HepG2 (cell line): ENCODE measurements around the gene MRPS11. TPM values are rescaled to one million over a fixed set of nuclear protein-coding genes. Genes with fewer than 3 reads are reported as not detected.

Experiments
- ATAC-seq: fragments of 200-7000 bp; cut with Tn5 transposase; 3 replicates; pipeline ENCODE4 v1.9.1; 2020; ENCODE audit warnings: mild to moderate bottlenecking, moderate library complexity
- BruUV-seq: library from RNA; stranded (reverse); fragments of 400-500 nt; replicated peaks from 2 replicates; lab custom pipeline; 2021; lab: Mats Ljungman, UMichigan
- CTCF ChIA-PET: fragments of 300-600 bp; formaldehyde crosslinking; extraction: SDS; loops from one replicate; lab custom pipeline; 2021; ENCODE audit warnings: low total read pairs, inconsistent platforms, low intra/inter-chr PET ratio; lab: Yijun Ruan, JAX
- POLR2A ChIA-PET: fragments of 350-600 bp; sonication (Branson Sonifier 250); formaldehyde crosslinking; loops from one replicate; lab custom pipeline; 2020; ENCODE audit warnings: antibody characterized with exemption, inconsistent platforms; lab: Yijun Ruan, JAX
- DNase-seq: peaks from one replicate; pipeline ENCODE4 v3.0.0-alpha.2; 2015; ENCODE audit warnings: low spot score
- FAIRE-seq: peaks from 3 replicates; lab custom pipeline; 2011; peaks lifted over from hg19 to GRCh38; lab: Jason Lieb, UNC
- H2AFZ ChIP-seq: one replicate; pipeline ENCODE4 v1.6.1; 2011; ENCODE audit warnings: low read length, inconsistent platforms
- H3K27ac ChIP-seq: fragments of 300-600 bp; 3 replicates; pipeline ENCODE4 v1.8.0; 2011; ENCODE audit warnings: mixed run types, mild to moderate bottlenecking, mixed read lengths, low read length, inconsistent platforms; ENCODE audit not compliant: insufficient read depth; ENCODE audit errors: extremely low read length
- H3K27me3 ChIP-seq, 2 experiments: fragments of 200-600 bp in 1 of 2; 2 replicates in 1 of 2; 3 replicates in 1 of 2; pipeline versions ENCODE4 v1.6.0 to v1.8.0; 2011; ENCODE audit warnings: low read length in 2 of 2, mild to moderate bottlenecking in 2 of 2, moderate library complexity in 2 of 2, inconsistent platforms in 1 of 2; ENCODE audit not compliant: insufficient read depth in 2 of 2, control insufficient read depth in 1 of 2
- H3K36me3 ChIP-seq, 2 experiments: fragments of 200-600 bp in 1 of 2; replicated peaks in 1 of 2; 2 replicates in 1 of 2; 3 replicates in 1 of 2; pipeline versions ENCODE4 v1.5.1 to v1.8.0; 2011; ENCODE audit warnings: low read length in 2 of 2, inconsistent platforms in 1 of 2; ENCODE audit not compliant: insufficient read depth in 2 of 2, control insufficient read depth in 1 of 2
- H3K4me1 ChIP-seq: 2 replicates; pipeline ENCODE4 v1.5.1; 2012; ENCODE audit warnings: low read length, inconsistent platforms; ENCODE audit not compliant: insufficient read depth
- H3K4me2 ChIP-seq: 2 replicates; pipeline ENCODE4 v1.6.0; 2011; ENCODE audit warnings: low read depth, low read length, inconsistent platforms
- H3K4me3 ChIP-seq, 3 experiments: fragments of 200-600 bp in 1 of 3; sonication (generic), shearing (Covaris generic) in 1 of 3; replicated peaks in 1 of 3; 2 replicates each; pipeline ENCODE4 v1.5.1; 2011 to 2016; ENCODE audit warnings: low read length in 3 of 3, inconsistent platforms in 2 of 3, low read depth in 2 of 3, mild to moderate bottlenecking in 2 of 3, control low read depth in 1 of 3, mixed read lengths in 1 of 3; ENCODE audit not compliant: insufficient read depth in 1 of 3
- H3K79me2 ChIP-seq: one replicate; pipeline ENCODE4 v1.6.1; 2011; ENCODE audit warnings: low read length, inconsistent platforms; ENCODE audit not compliant: insufficient read depth
- H3K9ac ChIP-seq: 2 replicates; pipeline ENCODE4 v1.6.0; 2011; ENCODE audit warnings: mild to moderate bottlenecking, low read depth, low read length, inconsistent platforms; ENCODE audit not compliant: insufficient read depth
- H3K9me3 ChIP-seq: 2 replicates; pipeline ENCODE4 v1.5.1; 2012; ENCODE audit warnings: mild to moderate bottlenecking, low read length
- H4K20me1 ChIP-seq: 2 replicates; pipeline ENCODE4 v1.6.0; 2011; ENCODE audit warnings: inconsistent platforms, mild to moderate bottlenecking, low read length, moderate library complexity; ENCODE audit not compliant: insufficient read depth
- KLF9 ChIP-seq: IDR thresholded peaks from 2 replicates; pipeline ENCODE4 v1.6.1; 2016; ENCODE audit warnings: low read depth
- ZNF124 ChIP-seq: sonication (generic); formaldehyde crosslinking; IDR thresholded peaks from 2 replicates; pipeline ENCODE4 v1.4.0; 2020; ENCODE audit warnings: missing genetic modification reagents
- ZNF232 ChIP-seq: sonication (generic); formaldehyde crosslinking; IDR thresholded peaks from 2 replicates; pipeline ENCODE4 v1.4.0; 2020; ENCODE audit warnings: missing genetic modification reagents, borderline replicate concordance
- ZNF547 ChIP-seq: sonication (generic); formaldehyde crosslinking; IDR thresholded peaks from 2 replicates; pipeline ENCODE4 v1.5.1; 2020; ENCODE audit warnings: mild to moderate bottlenecking, missing genetic modification reagents
- WGBS: methylation state at CpG from one replicate; pipeline ENCODE4 v1.1.6; 2017; ENCODE audit warnings: low lambda C conversion rate; 5-methylcytosine and 5-hydroxymethylcytosine counted together
- in situ Hi-C: cut with HindIII; loops from 2 replicates; pipeline ENCODE4 v1.10.0; 2017; ENCODE audit warnings: low pct_unique_long_range_greater_than_20kb; ENCODE audit not compliant: extremely low pct_ligation_motif_present
- intact Hi-C: fragments of 100-400 bp; cut with micrococcal nuclease; formaldehyde crosslinking; loops from one replicate; pipeline ENCODE4 v1.10.0; 2022; ENCODE audit not compliant: unreplicated experiment
- polyA plus RNA-seq, 8 experiments: library from polyadenylated mRNA; depleted of rRNA in 3 of 8; stranded (reverse) in 7 of 8; unstranded in 1 of 8; fragments of >200 nt; fragmentation: Illumina TruSeq in 4 of 8; extraction: Trizol in 4 of 8; gene quantifications; 2 replicates each; pipeline versions ENCODE4 v1.2.1 to v1.2.3, GENCODE V29; 2011 to 2016; ENCODE audit warnings: low read depth in 4 of 8, missing spikeins in 1 of 8, mixed read lengths in 1 of 8; ENCODE audit not compliant: insufficient read depth in 1 of 8
- total RNA-seq, 5 experiments: library from RNA; depleted of rRNA; stranded (reverse); fragments of >200 nt; fragmentation: Illumina TruSeq; extraction: Trizol; gene quantifications; 2 replicates each; pipeline ENCODE4 v1.2.3, GENCODE V29; 2016; ENCODE audit warnings: low read depth in 1 of 5
- TF ChIP-seq, protein P1 (sequence below): sonication (generic); formaldehyde crosslinking; conservative IDR thresholded peaks from 2 replicates; pipeline ENCODE4 v1.8.0; 2022; ENCODE audit warnings: mild to moderate bottlenecking, moderate library complexity, missing genetic modification reagents
- TF ChIP-seq, protein P2 (sequence below): sonication (generic); formaldehyde crosslinking; IDR thresholded peaks from 2 replicates; pipeline ENCODE4 v1.4.0; 2020; ENCODE audit warnings: missing genetic modification reagents
- TF ChIP-seq, protein P3 (sequence below): sonication (generic); formaldehyde crosslinking; IDR thresholded peaks from 2 replicates; pipeline ENCODE4 v1.4.0; 2020; ENCODE audit warnings: missing genetic modification reagents
- TF ChIP-seq, protein P4 (sequence below): sonication (generic); formaldehyde crosslinking; IDR thresholded peaks from 2 replicates; pipeline ENCODE4 v1.5.0; 2020; ENCODE audit warnings: mild to moderate bottlenecking, low read depth, missing genetic modification reagents, borderline replicate concordance
- TF ChIP-seq, protein P5 (sequence below): sonication (generic); formaldehyde crosslinking; IDR thresholded peaks from 2 replicates; pipeline ENCODE4 v1.4.0; 2020; ENCODE audit warnings: missing genetic modification reagents

Gene MRPS11
- total and polyA plus RNA-seq, 2 of the 13 experiments (the other 11 are each of a cell fraction or from before 2014, with no cell fraction given) = 50.1 to 72.7 TPM

DNA sequence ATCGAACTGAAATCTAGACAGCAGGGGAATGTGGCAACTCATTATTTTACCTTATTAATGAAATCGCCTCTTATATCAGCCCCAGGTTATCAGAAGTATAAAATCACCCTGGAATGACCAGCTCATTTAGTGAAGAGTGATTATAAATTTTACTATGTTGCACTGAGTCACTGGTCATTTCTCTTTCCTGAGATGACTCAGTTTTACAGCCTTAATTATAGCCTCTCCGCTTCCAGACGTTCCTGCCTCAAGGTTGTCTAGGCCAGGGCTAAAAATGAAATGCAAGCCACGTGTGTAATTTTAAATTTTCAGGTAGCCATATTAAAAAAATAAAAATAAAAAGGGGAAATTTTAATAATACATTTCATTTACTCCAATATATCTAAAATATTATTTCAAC lies 45.7 kb downstream of the MRPS11 start (continued):
- TF ChIP-seq, protein P1, sequence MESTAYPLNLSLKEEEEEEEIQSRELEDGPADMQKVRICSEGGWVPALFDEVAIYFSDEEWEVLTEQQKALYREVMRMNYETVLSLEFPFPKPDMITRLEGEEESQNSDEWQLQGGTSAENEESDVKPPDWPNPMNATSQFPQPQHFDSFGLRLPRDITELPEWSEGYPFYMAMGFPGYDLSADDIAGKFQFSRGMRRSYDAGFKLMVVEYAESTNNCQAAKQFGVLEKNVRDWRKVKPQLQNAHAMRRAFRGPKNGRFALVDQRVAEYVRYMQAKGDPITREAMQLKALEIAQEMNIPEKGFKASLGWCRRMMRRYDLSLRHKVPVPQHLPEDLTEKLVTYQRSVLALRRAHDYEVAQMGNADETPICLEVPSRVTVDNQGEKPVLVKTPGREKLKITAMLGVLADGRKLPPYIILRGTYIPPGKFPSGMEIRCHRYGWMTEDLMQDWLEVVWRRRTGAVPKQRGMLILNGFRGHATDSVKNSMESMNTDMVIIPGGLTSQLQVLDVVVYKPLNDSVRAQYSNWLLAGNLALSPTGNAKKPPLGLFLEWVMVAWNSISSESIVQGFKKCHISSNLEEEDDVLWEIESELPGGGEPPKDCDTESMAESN (CRISPR knock-in tag) = no peak
- TF ChIP-seq ZNF124 (CRISPR knock-in tag) = no peak
- TF ChIP-seq, protein P2, sequence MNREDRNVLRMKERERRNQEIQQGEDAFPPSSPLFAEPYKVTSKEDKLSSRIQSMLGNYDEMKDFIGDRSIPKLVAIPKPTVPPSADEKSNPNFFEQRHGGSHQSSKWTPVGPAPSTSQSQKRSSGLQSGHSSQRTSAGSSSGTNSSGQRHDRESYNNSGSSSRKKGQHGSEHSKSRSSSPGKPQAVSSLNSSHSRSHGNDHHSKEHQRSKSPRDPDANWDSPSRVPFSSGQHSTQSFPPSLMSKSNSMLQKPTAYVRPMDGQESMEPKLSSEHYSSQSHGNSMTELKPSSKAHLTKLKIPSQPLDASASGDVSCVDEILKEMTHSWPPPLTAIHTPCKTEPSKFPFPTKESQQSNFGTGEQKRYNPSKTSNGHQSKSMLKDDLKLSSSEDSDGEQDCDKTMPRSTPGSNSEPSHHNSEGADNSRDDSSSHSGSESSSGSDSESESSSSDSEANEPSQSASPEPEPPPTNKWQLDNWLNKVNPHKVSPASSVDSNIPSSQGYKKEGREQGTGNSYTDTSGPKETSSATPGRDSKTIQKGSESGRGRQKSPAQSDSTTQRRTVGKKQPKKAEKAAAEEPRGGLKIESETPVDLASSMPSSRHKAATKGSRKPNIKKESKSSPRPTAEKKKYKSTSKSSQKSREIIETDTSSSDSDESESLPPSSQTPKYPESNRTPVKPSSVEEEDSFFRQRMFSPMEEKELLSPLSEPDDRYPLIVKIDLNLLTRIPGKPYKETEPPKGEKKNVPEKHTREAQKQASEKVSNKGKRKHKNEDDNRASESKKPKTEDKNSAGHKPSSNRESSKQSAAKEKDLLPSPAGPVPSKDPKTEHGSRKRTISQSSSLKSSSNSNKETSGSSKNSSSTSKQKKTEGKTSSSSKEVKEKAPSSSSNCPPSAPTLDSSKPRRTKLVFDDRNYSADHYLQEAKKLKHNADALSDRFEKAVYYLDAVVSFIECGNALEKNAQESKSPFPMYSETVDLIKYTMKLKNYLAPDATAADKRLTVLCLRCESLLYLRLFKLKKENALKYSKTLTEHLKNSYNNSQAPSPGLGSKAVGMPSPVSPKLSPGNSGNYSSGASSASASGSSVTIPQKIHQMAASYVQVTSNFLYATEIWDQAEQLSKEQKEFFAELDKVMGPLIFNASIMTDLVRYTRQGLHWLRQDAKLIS (CRISPR knock-in tag) = no peak
- TF ChIP-seq, protein P3, sequence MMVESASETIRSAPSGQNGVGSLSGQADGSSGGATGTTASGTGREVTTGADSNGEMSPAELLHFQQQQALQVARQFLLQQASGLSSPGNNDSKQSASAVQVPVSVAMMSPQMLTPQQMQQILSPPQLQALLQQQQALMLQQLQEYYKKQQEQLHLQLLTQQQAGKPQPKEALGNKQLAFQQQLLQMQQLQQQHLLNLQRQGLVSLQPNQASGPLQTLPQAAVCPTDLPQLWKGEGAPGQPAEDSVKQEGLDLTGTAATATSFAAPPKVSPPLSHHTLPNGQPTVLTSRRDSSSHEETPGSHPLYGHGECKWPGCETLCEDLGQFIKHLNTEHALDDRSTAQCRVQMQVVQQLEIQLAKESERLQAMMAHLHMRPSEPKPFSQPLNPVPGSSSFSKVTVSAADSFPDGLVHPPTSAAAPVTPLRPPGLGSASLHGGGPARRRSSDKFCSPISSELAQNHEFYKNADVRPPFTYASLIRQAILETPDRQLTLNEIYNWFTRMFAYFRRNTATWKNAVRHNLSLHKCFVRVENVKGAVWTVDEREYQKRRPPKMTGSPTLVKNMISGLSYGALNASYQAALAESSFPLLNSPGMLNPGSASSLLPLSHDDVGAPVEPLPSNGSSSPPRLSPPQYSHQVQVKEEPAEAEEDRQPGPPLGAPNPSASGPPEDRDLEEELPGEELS (CRISPR knock-in tag) = no peak

DNA sequence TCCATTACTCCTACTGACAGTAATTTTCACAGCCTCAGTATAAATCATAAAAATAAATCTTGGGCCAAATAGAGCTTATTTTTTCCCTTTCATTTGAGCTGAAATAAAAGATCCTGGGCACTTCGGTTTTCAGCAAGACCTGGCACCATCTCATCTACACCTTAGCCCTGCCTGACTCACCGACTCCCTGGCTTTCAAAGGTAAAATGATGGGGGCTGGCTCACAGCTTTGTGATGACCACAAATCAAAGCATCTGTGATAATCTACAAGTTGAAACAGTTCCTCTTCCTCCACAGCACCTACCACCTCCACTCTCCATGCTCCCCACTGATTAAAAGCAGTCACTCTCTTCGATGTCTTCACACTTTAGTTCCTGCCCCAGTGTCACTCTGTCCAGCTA lies 51.4 kb downstream of the MRPS11 start:
- Histone ChIP-seq H3K79me2 (no peaks in the 10 kb centered on the region), H3K4me3 (no peak overlapping the region), H3K9me3 (no peaks in the 10 kb centered on the region), H2AFZ (no peak overlapping the region), H3K4me2 (no peak overlapping the region), H3K36me3 (no peaks in the 10 kb centered on the region; a peak in 1 of 5 replicates), H3K4me1 (no peaks in the 10 kb centered on the region), H3K27me3 (no peaks in the 10 kb centered on the region), H4K20me1 (no peaks in the 10 kb centered on the region), H3K27ac (no peak overlapping the region), H3K9ac (no peak overlapping the region)
- BruUV-seq = no TSS peak
- DNase-seq (no peak), ATAC-seq (no peak), FAIRE-seq (no peak)
- in situ Hi-C loops (no loop called here), intact Hi-C loops (no loop called here)
- CTCF ChIA-PET = no interaction called here
- POLR2A ChIA-PET = no interaction called here
- TF ChIP-seq ZNF232 (CRISPR knock-in tag) (no peak), KLF9 (CRISPR knock-in tag) (no peak), ZNF547 (no peak)
- TF ChIP-seq, protein P4, sequence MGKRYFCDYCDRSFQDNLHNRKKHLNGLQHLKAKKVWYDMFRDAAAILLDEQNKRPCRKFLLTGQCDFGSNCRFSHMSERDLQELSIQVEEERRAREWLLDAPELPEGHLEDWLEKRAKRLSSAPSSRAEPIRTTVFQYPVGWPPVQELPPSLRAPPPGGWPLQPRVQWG (CRISPR knock-in tag) = no peak
- TF ChIP-seq, protein P5, sequence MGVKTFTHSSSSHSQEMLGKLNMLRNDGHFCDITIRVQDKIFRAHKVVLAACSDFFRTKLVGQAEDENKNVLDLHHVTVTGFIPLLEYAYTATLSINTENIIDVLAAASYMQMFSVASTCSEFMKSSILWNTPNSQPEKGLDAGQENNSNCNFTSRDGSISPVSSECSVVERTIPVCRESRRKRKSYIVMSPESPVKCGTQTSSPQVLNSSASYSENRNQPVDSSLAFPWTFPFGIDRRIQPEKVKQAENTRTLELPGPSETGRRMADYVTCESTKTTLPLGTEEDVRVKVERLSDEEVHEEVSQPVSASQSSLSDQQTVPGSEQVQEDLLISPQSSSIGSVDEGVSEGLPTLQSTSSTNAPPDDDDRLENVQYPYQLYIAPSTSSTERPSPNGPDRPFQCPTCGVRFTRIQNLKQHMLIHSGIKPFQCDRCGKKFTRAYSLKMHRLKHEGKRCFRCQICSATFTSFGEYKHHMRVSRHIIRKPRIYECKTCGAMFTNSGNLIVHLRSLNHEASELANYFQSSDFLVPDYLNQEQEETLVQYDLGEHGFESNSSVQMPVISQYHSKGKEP (CRISPR knock-in tag) = no peak
- WGBS = 93% methylated on average over 3 of the region's 3 CpGs
